ENCODE data around the gene TCF25.

The TCF25 gene

GRCh38 chr16:89853306-89853993 is 19.9 kb upstream of the TCF25 start:
- no peak for DNase-seq (ENCODE audit: insufficient read length, low spot score)
- no peak for TF ChIP-seq CTCF (IDR thresholded peaks at IDR 0.05; ENCODE audit: insufficient read depth, missing control alignments)
- no peak for FAIRE-seq

DNA sequence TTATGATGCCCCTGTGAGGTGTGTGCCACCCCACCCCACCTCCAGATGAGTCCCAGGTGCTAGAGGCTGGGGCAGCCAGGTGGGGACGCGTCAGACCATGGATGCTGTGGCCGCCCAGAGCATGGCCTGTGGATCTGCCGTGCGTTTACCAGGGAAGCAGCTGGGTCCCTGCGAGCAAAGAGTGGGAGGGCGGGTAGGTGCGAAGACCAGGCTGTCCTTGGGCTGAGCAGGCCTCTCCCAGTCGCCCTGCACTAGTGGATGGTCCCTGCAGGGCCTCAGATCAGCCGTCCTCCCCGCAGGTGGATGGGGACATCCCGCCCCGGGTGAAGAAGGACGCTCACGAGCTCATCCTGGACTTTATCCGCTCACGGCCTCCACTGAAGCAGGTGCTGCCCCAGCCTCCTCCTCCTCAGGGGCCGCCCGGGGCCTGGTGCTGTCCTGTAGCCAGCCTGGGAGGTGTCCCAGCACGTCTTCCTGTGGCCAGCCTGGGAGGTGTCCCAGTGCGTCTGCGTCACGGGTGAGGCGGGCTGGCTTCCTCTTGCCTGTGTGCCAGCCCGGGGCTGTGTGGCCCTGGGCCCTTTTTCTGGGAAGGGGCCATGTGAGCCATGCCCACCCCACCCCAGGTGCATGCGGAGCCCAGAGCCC is 18.0 kb upstream of the TCF25 start:
- no peak for TF ChIP-seq CTCF (IDR thresholded peaks at IDR 0.05; ENCODE audit: insufficient read depth, missing control alignments)
- FAIRE-seq (no peak), DNase-seq (ENCODE audit: insufficient read length, low spot score) (no peak)

DNA sequence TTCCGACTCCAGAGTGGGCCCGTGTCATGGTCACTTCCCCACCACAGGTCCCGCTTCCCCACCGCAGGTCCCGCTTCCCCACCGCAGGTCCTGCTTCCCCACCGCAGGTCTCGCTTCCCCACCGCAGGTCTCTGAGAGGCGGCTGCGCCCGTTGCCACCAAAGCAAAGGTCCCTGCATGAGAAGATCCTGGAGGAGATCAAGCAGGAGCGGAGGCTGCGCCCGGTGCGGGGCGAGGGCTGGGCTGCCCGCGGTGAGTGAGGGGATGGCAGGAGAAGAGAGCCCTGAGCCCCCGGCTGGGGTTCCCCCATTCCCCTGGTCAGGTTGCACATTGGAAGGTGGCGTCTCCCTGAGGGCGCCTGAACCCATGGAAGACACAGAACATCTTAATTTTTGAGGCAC is 17.4 kb upstream of the TCF25 start:
- TF ChIP-seq CTCF (IDR thresholded peaks at IDR 0.05; ENCODE audit: insufficient read depth, missing control alignments): no peak
- DNase-seq (ENCODE audit: insufficient read length, low spot score): no peak
- FAIRE-seq: no peak

DNA sequence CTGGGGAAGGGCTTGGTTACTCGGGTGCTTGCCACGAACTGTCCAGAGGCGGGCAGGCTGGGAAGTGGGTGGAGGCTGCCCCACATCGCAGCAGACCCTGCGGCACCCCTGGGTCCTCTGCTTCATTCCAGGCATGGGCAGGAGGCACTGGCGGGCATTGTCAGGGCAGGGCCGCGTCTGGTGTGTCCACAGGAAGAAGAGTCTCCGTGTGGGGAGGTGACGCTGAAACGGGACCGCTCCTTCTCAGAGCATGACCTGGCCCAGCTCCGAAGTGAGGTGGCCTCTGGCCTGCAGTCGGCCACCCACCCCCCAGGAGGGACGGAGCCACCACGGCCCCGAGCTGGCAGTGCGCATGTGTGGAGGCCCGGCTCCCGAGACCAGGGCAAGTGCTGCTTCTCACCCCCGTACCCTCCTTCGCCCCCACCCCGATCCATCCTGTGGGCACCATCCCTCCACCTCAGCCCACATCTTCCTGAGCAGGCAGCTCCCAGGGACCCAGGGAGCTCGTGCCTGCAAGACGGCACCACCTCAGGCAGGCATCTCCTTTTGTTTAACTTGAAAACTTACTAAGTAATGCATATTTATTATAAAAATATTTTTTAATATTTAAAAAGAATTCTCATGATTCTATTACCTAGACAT is 14.3 kb upstream of the TCF25 start:
- TF ChIP-seq CTCF (IDR thresholded peaks at IDR 0.05; ENCODE audit: insufficient read depth, missing control alignments): no peak
- FAIRE-seq (no peak), DNase-seq (ENCODE audit: insufficient read length, low spot score) (no peak)

DNA sequence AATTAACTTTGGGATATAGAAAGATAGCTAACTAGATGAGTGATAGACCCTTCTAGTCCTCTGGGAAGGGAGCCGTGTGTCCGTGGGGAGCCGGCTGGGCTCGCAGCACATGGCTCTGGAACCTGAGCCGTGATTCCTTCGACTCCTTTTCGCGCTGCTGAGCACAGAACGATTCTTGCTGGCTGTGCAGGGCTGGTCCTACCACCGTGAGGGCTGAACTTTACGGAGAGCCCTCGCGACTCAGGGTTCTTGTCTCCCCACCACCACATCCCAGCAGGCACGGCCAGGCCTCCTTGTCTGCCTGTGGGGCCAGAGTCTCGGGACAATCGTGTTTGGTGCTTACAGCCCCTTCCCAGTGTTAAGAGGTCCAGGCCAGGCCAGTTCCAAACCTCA is 13.8 kb upstream of the TCF25 start:
- TF ChIP-seq CTCF (IDR thresholded peaks at IDR 0.05; ENCODE audit: insufficient read depth, missing control alignments): no peak
- FAIRE-seq (no peak), DNase-seq (ENCODE audit: insufficient read length, low spot score) (no peak)

- peak; percentile 92 for TF ChIP-seq CTCF (IDR thresholded peaks at IDR 0.05; ENCODE audit: insufficient read depth, missing control alignments)
- DNase-seq (ENCODE audit: insufficient read length, low spot score): peak; percentile 70
- no peak for FAIRE-seq
Measured at GRCh38 chr16:89860747-89861304, 12.6 kb upstream of the TCF25 start.
